GM21423 (cell line): ENCODE results near the gene FAM118A.
"Not testable (repeated sequence)": the region's sequence is repeated elsewhere in the genome, so short reads cannot be mapped to it uniquely, and the experiment has no call there.

Experiments
- ATAC-seq: cut with Tn5 transposase; IDR thresholded peaks from one replicate; pipeline ENCODE4 v1.9.1; 2021; ENCODE audit warnings: mild to moderate bottlenecking, moderate library complexity; ENCODE audit not compliant: unreplicated experiment

The FAM118A gene

DNA sequence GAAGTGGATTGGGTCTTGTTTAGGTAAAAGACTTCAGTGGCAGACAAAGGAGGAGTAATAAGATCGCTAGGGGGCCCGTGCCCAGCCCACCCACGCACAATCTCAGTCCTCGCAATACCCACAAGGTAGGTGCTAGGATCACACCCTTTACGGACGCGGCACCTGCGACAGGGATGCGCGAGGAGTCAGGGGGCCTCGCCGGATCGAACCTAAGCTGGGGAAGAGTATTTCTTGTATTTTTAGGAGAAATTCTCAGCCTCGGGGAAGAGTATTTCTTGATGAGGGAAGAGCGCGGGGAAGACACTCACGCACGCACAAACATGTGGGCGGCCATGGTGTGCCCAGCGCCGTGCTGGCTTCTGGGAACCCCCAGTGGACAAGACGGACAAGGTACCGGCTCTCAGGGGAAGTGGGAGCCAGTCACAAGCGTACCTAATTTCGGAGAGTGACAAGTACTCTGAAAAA lies 745 bp upstream of the FAM118A start:
- no peak for ATAC-seq

GRCh38 chr22:45310331-45310976 lies 720 bp downstream of the FAM118A start:
- no peak for ATAC-seq

DNA sequence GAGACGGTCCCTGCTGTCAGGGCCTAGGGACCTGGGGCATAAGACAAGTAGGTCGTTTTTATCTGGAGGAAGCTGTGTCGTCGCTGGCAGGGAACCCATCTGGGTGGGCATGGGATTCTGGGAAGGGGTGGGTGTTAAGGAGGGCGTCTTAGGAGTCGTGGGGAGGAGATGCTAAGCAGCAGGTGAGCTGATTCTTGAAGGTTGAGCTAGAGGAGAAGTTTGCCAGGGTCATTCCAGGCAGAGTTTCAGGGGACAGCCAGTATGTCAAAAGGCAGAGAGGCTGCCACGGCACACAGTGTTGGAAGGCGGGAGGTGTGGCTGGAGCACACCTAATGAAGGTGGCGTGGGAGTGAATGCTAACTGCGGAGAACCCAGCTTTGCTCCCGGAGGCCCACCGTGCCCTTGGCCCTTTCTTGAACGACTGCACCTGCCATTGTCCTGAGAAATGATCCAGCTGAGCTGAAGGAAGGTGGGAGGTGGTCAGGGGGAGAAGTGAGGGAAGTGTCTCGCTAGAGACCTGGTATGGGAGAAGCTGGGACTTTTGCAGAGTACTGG lies 1.3 kb downstream of the FAM118A start:
- no peak for ATAC-seq

DNA sequence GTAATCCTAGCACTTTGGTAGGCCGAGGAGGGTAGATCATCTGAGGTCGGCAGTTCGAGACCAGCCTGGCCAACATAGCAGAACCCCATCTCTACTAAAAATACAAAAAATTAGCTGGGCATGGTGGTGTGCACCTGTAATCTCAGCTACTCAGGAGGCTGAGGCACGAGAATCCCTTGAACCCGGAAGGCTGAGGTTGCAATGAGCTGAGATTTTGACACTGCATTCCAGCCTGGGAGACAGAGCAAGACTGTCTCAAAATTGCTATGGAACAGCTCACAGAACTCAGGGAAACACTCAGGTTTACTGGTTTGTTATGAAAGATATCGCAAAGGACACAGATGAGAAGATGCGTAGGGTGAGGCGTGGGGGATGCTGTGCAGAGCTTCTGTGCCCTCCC lies 2.7 kb downstream of the FAM118A start:
- ATAC-seq, result no peak

DNA sequence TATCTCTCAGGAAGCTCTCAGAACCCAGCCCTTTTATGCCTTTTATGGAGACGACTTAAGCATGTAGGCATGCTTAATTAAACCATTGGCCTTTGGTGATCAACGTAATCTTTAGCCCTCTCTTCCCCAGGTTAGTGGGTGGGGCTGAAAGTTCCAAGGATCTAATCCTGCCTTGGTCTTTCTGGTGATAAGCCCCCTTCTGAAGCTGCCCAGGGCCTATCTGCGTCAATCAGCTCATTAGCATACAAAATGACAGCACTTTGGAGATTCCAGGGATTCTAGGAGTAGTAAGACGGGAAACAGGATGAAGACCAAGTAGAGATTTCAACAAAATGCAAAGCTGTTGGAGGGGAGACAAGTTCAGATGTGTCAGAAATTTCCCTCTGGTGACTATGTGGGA lies 3.1 kb downstream of the FAM118A start:
- ATAC-seq, result no peak

- ATAC-seq, result no peak
Measured at GRCh38 chr22:45314054-45314721, 4.5 kb downstream of the FAM118A start.

GRCh38 chr22:45314786-45315185 lies 5.1 kb downstream of the FAM118A start:
- ATAC-seq, result no peak

GRCh38 chr22:45316796-45317526 lies 7.2 kb downstream of the FAM118A start:
- no peak for ATAC-seq

- no peak for ATAC-seq
Measured at GRCh38 chr22:45317551-45318167, 7.9 kb downstream of the FAM118A start.

DNA sequence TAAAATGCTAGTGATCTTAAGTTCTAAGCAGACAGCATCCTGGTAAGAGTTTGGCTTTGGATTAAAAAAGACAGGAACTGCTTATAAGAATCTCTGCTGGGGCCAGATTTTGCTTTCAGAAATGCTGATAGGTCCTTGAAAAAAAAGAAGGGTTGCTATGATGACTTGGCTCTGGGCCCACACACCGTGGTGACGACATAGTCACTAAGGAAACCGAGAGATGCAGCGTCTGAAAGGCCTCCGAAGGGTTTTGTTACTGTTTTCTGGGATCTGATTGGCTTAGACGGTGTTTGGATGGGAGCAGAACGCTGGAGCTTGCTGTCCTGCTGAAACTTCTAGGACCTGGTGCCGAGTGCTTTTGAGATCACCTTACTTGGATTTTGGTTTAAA lies 8.4 kb downstream of the FAM118A start:
- no peak for ATAC-seq

- no peak for ATAC-seq
Measured at GRCh38 chr22:45318558-45319323, 9.0 kb downstream of the FAM118A start.

- ATAC-seq, result no peak
Measured at GRCh38 chr22:45319324-45319685, 9.6 kb downstream of the FAM118A start.

GRCh38 chr22:45320357-45320976 lies 10.7 kb downstream of the FAM118A start:
- ATAC-seq, result no peak

DNA sequence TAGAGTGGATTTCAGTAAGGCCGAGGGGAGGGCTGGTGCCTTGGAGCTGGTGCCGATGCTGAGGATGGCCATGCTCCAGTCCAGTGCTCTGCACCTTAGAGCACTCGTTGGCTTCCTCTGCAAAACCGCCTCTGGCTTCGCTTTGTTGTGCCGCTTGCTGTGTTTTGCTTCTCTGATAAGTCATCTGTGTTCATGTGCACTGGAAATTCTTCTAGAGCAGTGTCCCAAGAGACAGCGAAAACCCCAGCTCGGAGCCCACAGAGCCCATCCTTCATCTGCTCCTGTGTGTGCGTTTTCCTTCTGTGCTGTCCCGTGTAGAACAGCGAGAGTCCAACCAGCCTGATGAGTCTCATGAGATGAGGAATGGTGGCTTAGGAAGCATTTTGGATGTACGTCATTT lies 12.1 kb downstream of the FAM118A start:
- ATAC-seq, result no peak

DNA sequence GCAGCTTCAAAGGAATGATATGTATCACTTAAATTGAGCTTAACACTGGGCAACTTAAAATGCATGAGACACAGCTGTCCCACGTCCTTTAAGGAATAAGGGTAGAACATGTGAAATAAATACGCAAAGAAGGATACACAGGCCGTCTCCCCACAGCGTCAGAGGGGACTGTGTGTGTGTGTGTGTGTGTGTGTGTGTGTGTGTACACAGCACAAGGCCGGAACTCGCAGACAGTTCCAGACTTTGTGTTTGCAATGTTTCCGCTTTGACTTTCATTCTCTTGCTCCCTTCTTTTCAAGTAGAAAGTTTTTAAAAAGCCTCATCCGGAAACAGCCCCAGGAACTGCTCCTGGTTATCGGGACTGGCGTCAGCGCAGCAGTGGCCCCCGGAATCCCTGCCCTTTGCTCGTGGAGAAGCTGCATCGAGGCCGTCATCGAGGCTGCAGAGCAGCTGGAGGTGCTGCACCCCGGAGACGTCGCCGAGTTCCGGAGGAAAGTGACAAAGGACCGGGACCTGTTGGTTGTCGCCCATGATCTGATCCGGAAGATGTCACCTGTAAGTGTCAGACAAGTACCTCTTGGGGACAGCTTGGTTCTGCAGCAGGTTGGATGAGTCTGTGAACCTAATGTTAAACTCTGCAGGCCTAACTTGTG lies 13.3 kb downstream of the FAM118A start:
- ATAC-seq, result no peak

GRCh38 chr22:45323695-45324094 lies 14.0 kb downstream of the FAM118A start:
- ATAC-seq, result no peak

DNA sequence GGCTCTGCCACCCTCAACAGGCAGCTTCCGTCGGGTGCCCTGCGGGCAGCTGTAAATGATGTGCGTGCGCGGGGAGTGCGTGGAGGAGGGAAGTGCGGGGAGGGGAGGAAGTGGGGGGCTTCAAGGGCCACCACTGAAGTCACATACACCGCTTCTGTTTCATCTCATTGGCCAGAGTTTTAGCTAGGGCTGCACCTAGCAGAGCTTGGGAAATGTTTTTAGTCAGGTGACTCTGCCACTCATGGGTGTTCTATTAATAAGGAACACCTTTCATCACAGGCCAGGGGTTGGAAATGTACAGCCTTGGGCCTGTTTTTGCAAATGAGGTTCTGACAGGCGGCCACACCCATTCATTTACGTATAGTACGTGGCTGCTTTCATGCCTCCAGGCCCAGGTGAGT lies 14.6 kb downstream of the FAM118A start:
- no peak for ATAC-seq

DNA sequence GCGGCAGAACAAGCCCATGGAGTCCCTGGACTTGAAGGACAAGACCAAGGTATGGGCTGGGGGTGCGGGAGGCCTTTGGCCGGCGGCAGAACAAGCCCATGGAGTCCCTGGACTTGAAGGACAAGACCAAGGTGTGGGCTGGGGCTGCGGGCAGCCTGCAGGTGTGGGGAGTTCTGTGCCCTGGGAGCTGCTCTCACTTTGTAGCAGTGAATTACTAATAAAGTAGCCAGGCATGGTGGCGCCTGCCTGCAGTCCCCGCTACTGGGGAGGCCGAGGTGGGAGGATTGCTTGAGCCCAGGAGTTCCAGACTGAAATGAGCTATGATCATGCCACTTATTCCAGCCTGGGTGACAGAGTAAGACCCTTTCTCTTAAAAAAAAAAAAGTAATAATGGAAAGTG lies 18.5 kb downstream of the FAM118A start:
- ATAC-seq, result not testable (repeated sequence)

GRCh38 chr22:45328822-45329529 lies 19.2 kb downstream of the FAM118A start:
- no peak for ATAC-seq
